ENCODE data around the gene STS.
"Not testable (repeated sequence)": the region's sequence is repeated elsewhere in the genome, so short reads cannot be mapped to it uniquely, and the experiment has no call there.

STS gene

DNA sequence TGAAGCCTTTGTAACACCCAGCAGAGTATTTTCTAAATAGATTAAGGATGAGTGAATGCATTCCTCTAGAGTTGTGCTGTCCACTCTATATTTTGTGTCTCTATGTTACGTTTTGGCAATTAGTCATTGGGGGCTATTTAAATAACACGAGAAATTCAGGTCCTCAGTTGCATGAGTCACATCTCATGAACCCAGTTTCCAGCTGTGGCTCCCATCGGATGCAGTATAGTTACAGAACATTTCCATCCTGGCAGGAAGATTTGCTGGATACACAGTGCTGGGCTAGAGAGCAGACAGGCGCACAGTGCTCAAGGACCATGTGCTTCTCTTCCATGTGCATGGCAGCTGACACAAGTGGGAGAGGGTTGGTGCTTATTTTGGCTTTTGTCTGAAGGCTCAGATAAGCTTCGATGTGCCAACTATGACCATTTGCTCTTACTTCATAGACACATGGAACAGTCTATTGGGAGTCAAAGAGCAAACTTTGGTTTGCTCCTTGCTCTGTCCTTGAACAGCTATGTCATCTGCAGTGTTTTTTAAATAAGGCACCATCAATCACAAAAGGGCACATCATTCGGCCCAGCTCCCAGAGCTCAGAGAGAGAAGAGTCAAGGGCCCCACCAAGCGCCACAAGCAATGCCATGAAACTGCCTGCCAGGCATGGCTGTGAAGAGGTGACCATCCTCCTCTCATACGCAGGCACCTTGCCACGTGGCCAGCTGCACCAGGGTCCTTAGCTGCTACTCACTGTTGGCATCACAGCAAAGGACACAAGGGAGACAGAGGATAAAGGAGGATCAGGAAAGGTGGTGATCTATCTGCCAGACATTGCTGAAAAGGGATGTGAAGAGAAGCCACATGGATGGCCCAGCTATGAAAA, 8.1 kb upstream of the STS start:
- no peak for DNase-seq

DNA sequence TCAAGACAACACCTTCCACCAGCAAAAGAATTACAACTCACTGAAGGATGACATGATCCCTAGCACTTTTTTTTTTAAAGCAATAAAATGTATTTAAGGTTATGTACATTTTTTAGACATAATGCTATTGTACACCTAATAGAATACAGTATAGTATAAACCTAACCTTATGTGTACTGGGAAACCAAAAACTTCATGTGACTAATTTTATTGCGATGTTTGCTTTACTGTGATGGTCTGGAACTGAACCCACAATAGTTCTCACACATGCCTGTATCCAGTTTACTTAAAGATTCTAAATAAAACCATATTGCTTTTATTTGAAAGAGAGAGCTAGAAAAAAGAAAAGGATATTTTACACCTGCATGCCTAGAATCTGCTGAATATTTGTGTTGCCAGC, 4.4 kb upstream of the STS start:
- no peak for DNase-seq

DNA sequence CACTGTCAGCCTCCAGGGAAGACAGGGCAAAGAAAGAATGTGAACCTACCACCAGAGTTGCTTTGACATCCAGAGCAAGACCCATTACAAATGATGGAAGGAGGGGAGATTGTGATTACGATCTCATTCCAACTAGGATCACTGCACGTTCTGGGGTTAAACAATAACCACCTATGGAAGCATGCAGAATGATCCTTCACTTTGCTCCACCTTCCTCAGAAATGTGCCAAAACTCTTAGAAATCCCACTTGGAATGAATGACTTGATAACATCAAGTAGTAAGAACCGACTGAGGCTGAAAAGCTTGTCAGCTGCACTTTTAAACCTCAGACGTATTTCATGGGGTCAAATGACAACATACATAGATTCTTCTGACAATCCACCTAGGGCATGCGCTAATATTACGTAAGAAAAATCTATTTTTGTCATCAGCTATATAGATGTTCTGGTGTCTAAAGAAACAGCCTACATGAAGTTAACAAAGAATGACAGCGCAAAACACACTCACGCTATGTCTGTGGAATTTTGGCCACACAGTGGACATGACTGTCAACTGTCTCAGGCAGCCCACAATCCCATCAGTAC, 3.5 kb upstream of the STS start:
- DNase-seq, result no peak

DNA sequence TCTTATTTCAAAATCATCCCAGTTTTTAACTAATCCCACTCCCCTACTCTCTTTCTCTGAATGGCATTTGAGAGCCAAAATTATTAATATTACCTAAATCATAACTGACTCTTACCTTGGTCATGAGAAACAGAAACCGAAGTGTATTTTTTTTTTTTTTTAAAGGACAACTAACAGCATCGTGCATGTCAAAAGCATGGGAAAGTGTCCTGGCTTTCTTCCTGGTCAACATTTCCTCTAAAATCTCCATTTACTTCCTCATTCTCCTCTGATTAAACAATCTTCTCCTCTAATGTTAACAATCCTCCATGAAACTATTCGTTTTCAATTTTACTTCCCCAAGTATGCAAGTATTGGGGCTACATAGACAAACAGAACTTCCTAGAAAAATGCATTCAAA, 2.1 kb upstream of the STS start:
- DNase-seq, result no peak

DNA sequence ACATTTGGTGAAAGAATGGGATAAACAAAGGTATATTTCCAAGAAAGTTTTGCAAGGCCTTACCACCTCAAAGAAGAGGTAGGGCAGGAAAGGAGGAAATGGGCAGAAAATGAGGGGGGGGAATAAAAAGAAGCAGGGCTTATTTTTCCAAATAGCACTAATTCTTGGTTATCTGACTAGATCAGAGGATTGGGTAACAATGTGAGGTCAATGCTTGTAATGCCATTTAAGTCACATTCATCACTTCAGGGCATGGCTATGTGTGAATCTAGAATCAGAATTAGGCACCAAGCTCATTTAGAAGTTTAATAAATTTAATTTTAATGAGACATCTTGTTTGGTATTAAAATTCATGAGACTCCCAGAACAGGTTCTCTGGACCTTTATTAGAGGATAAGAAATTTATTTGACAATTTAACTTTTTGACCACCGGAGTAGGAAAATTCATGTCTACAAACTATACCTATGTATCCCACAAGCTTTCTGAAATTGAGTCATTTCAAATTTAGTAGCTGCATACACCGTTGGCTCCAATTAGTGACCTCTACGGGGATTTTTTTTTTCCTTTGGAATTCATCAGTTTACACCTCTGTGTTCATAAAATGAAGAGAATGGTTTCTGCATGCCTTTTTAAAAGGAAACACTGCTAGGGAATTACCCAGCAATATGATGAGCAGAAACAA, 1.4 kb upstream of the STS start:
- DNase-seq, result no peak

DNA sequence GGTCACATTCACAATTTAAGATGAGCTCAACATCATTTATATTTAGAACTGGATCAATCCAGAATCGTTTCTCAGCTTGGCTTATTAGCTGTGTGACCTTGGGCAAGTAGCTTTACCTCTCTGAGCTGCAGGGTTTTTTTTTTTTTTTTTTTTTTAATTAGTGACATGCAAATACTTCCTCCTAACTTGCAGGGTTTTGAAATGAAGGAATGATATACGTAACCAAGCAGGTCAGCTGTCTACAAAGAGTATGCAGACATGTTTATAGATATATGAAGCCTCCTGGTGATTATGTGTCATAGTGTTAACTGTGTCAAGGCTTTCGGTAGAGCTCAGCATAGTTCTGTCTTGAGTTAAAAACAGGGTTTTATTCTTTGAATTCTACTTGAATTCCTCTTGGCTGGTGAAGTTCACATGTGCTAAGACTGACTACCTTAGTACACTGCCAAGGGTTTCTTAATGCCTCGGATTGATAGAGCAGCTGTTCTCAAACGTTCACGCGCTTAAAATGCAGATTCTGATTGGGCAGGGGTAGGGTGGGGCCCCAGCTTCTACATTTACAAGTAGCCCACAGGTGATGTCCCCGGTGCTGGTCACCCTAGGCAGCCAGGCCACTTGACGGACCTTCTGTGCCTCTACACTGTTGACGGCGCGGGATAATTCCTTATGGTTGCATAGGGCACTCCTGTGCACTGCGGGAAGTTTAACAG, 654 bp upstream of the STS start:
- no peak for DNase-seq

DNA sequence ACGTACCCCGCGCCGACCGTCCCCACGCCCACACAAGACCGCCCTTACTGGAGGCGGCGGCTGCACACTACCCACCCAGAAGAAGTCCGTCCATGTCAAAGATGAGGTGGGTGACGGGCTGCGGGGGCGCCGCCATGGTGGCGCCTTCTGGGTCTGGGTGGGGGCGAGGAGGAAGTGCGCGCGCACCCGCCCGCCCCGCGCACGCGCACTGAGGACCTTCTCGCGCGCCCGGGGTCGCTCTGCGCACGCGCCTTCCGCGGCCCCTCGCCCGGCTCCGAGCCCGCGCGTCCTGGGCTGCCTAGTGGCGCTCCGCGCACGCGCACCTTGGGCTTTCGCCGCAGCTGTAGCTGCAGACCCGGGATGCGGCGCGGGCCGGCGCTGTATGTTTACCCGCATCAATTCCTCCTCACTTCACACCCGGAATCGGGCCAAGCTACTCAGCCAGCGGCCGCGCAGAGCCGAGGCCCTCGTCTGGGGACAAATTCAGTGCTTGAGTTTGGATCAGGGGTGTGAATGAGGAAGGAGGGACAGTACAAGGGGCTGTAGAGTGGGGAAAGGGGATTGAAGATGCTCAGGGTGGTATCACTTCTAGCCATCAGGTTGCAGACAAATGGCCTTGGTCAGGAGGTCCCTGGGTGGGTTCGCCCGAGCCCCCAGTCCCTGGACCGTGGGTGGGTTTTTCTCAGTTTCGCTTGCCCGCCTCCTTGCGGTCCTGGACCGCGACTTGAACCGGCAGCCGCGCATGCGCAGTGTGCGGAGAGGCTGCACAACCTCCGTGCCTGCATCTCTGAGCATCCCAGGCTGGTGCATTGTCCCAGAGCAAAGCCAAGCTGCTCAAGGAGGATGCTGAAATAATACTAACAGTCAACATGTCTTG, 704 bp downstream of the STS start, which contains the start of gene PUDP:
TSS of gene PUDP (minus strand) at position 176 of the 877 bp plus-strand sequence. CDS start at position 136, 40 bp downstream.
- DNase-seq, result peak; percentile 52

DNA sequence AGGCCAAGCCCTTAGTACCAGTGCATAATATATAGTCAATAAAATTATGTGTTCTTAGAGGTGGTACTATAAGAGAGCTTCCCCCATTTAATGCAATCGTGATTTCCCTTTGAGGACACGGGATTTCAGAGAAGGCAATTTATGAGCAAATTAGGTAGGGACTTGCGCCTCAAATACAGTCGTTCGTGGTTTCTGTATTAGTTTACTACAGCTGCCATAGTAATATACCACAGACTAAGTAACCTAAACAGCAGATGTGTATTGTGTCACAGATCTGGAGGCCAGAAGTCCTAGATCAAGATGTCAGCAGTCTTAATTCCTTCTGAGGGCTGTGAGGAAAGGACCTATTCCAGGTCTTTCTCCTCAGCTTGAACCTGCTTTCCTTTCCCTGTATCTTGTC, 1.9 kb downstream of the STS start:
- no peak for DNase-seq

DNA sequence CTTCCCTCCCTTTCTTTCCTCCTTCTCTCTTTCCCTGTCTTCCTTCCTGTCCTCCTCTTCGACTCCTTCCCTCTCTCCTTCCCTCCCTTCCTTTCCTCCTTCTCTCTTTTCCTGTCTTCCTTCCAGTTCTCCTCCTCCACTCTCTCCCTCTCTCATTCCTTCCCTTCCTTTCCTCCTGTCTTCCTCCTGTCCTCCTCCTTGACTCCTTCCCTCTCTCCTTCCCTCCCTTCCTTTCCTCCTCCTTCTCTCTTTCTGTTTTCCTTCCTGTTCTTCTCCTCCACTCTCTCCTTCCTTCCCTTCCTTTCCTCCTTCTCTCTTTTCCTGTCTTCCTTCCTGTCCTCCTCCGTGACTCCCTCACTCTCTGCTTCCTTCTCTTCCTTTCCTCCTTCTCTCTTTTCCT, 5.7 kb downstream of the STS start:
- DNase-seq, result no peak

DNA sequence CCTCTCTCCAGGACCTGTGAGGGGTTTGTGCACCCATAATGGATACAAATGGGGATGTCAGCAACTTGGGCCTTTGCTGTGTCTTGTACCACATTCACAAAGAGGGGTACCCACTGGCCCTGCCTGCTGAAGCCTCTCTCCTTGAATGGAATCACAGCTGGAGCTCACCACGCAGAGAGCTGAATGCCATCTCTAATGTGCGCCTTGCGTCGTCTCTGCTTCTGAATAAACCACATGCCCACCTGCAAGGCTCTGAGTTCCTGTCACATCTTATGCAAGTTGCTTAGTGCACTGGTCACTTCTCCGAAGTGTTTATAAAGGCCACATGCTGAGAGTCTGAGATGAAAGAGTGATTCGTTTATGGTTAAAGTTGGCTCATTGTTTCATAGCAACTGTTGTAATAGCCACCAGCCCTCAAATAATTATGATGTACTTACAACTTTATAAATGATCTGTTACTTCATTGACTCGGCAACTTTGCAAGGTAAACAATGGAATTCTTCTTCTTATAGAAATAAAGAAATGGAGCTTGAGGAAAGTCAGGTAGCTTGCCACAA, 6.6 kb downstream of the STS start:
- DNase-seq, result no peak

DNA sequence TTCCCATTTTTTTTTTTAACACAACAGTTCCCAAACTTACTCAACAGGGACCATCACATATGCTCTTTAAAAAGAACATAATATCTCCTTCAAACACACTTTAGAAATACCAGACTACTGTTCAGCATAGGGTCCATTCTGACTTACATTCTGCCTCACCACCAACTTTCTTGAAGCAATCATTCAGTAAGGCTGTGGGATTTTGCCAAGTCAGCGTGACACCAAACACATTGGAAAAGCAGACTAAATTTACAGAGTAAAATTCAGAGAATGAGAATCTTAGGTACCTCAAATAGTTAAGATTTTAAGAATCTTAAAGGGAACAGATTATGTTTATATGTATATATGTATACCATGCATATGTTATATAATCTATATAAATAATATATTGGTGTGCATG, 7.7 kb downstream of the STS start:
- no peak for DNase-seq

DNA sequence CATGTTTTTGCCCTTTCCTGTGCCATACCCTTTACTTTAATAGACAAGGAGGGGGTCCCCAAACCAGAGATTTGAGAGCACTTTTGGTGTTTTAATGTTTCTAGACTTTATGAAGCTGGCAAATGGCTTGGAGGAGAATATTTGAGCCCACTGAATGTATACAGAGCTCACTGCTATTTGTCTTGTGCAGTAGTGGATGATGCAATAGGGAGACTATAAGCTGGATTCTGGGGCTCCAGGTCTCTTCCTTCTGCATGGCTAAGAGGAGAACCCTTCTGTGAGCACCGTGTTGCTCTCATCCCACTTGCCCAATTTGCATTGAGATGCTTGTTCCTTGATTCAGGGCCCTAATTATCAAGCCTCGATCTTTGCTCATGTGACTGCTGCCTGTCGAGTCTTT, 9.4 kb downstream of the STS start:
- no peak for DNase-seq

DNA sequence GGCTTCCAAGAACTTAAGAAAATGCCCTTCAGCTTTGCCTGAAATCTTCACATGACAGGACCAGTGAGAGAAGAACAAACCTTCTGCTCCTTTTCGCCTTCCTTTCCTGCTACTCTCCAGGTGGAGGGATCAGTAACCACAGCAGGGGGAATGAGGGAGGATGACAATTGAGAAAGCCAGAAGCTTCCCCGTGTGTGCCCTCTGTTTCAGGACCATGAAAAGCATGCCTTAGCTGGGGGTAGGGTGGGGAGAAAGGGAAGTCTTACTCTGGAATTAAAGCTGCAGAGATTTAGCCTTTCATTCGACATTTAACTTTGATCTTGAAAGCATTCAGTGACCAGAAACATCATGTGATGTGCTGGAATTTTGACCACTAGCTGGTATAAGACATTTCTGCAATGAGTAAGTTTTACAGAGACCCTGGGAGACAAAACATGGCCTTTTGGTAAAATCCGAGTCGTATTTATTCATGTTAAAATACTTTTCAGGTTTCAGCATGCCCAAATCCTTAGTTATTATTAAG, 11.0 kb downstream of the STS start:
- no peak for DNase-seq

DNA sequence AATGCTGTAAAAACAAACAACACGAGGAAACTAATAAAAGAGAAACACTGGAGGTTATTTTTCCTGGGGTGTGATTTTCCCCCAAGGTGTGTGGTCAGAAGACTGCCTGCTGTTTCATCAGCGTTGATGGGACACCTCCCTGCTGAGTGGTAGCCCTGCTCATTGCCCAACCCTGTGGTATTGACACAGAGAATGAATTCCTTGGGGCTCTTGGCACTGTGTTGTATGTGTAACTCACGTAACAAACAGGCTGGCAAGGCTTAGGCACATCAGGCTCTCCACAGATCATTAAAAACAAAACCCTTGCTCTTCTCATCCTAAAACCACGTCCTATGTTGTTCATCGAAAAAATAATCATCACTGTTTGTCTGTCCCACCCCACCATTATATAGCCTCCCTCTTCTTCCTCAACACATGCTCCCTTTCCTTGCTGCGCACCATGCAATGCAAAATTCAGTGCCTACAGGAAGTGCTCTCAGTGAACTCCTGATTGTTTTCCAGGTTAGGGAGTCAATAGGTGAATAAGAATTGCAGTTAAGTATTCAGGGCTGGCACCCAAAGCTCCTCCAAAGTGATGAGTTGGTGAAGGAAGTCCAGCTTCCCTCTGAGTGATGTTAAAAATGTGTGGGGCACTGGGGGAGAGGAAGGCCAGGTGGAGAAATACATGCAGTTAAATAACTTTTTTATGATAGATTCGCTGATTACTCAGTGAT, 11.8 kb downstream of the STS start:
- DNase-seq, result no peak

DNA sequence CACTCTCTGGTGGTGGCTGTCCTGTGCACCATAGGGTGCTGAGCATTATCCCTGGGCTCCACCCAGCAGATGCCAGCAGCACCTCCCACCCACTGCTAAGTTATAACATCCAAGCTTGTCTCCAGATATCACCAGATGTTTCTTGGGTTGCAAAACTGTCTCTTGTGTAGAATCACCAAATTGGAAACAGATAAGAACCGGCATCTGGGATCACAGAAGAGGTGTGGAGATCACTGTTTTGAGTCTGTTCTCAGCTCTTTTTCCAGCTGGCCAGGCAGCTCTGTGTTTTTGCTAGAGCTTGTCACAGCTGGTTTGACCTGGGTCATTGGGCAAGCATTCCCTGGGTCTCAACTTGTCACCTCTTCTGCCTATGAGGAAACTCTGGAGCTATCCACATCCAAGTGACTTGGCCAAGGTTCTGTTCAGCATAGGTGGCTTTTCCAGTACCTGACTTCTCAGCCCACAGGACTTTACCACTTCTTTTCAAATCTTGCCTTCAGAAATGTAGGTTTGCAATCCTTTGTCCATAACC, 15.7 kb downstream of the STS start:
- DNase-seq, result no peak

DNA sequence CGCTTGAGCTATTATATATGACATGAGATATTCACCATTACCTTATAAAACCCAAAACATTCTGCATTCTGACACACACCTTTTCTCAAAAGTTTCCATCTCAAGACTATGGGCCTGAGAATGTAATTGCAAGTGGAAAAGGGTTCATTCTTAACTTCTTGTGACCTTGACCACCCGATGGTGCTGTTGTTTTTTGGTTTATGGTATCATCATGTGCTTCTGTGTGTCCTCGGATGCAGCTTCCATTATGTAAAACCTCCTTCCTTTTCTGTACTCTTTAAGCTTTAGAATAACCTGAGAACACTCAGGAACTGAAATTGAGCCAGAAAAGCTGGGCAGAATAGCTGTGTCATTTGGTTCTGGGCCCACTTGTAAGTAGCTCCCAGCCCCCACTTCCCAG, 16.7 kb downstream of the STS start:
- no peak for DNase-seq

DNA sequence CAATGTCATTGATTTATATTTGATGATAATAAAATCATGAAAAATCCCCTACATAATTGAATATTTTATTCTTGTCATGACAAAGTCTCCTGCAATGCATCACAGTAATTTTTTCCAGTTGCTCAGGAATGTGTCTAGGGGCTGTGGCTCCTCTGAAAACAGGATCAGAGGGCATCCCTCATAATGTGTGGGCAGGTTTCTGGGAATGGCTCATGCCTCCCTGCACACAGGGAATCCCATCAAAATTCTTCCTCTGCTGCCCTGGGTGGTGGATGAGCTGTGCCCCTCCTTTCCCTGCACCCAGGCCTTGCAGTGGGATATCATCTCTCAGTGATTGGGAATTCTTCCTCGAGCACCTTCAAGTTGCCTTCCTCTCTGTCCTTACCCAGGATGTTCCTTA, 20.9 kb downstream of the STS start:
- DNase-seq, result no peak

DNA sequence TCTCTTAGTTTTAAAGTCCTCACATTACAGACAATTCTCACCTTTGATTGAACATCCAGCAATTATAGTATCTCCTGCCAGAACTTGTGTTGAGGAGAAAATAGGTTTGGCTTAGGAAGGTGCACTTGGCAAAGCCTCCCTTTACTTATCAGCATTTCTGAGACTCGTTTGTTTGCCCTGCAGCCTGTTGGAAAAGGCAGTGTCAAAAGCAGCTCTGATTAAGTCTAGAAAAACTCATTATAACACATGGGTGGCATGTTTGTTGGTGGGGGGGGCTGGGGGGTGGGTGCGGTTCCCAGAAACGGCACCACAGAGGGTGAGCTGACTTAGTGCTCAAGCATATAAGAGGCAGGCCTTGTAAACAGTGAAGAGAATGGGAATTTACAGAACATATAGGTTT, 22.1 kb downstream of the STS start:
- no peak for DNase-seq

DNA sequence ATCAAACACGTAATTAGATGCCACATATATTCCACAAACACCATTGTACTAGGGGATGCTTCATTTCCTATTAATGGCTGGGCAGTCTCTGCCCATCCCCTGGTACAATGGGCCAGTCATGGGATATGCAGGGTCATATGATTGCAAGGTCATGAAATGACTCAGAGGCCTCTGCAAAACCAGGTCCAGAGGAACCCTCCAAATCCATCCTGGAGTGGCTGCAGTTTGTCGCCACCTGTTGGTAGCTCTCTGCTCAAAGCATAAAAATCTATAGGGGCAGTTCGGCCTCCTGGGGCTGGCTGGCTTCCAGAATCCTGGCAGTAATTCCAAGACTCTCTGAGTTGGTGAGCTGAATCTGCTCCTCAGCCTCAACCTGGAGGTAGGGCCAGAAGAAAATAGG, 23.4 kb downstream of the STS start:
- DNase-seq, result no peak

DNA sequence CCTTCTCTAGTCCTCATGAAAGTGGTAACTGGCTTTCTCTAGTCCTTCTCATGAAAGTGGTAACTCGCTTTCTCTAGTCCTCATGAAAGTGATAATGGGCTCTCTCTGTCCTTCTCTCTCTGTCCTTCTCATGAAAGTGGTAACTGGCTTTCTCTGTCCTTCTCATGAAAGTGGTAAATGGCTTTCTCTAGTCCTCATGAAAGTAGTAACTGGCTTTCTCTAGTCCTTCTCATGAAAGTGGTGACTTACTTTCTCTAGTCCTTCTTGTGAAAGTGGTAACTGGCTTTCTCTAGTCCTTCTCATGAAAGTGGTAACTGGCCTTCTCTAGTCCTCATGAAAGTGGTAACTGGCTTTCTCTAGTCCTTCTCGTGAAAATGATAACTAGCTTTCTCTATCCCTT, 31.3 kb downstream of the STS start:
- DNase-seq, result not testable (repeated sequence)

DNA sequence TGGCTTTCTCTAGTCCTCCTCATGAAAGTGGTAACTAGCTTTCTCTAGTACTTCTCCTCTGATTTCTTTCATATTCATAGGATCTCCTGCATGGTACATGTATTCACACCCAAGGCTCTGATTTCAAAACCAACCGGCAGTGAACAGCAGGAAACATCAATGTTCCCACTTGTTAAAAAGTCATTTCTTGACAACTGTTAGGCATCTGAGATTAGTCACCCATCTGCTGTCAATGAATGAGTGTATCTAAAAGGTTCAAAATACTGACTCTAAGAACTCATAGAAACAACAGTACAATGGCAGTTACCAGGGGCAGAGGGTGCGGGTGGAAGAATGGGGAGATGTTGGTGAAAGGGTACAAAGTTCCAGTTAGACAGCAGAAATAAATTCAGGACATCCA, 31.9 kb downstream of the STS start:
- no peak for DNase-seq

Measured in GF-D8 (cell line).